CD4-positive, alpha-beta T cell treated with Interferon alpha-2 for 1 hour (primary cell): ENCODE results near the gene CIAPIN1.

Experiments used
- DNase-seq, 2 donors: peaks; one replicate each; pipeline ENCODE4 v3.0.0-alpha.2; 2020 to 2022

The CIAPIN1 gene

DNA sequence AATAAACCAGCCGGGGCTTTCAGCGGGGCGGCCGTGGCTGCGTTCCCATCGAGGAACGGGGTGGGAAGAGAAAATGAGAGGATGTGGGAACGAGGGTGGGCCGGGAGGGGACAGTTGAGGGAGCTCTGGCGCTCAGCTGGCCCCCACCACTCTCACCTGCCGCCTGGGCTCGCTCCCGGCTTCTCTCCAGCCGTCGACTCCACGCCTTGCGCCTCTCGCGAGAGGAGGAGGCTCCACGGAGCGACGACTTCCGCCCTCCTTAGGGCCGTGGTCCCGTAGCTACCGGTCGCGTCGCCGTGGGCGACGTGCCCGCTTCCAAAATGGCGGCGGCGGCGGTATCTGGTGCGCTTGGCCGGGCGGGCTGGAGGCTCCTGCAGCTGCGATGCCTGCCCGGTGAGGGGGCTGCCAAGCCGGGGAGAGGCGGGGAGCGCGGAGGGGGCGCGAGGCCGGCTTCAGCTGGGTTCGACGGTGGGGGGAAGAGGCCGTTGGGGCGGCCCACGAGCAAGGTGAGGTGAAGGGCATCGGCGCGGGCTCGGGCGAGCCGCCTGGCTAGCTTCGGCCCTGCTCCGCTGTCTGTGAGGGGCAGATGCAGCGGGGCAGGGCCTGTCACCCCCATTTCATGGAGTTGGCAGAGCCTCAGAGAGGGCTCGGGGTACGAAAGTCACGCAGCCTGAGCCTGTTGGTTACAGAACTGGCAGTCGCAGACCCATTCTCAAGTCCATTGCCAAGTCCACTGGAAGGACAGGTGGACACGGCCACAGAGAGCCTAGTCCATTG lies at the start of gene CIAPIN1, which contains the start of gene COQ9:
TSS of gene CIAPIN1 (minus strand) at position 200 of the 777 bp plus-strand sequence. CDS start 6,457 bp downstream, outside the sequence.
TSS of gene COQ9 (plus strand) at position 294 of the 777 bp plus-strand sequence. CDS start at position 321, 27 bp downstream.
- DNase-seq = peak; percentile 93 to 94

DNA sequence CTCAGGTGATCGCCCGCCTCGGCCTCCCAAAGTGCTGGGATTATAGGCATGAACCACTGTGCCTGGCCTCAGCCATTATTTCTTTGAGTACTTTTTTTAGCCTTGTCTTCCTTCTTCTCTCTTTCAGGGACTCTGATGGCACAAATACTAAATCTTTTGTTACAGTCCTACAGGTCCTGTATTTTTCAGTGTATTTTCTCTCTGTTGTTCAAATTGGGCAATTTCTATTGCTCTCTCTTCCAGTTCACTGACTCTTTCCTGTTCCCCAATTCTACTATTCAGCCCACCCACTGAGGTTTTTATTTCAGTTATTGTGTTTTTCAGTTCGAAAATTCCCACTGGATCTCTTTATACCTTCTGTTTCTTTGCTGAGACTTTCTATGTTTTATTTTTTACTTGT lies 46.6 kb upstream of the CIAPIN1 start:
- no peak for DNase-seq

GRCh38 chr16:57489229-57489628 lies 42.0 kb upstream of the CIAPIN1 start:
- DNase-seq = no peak

- DNase-seq = no peak
Observed at GRCh38 chr16:57486858-57487834, 40.0 kb upstream of the CIAPIN1 start.

DNA sequence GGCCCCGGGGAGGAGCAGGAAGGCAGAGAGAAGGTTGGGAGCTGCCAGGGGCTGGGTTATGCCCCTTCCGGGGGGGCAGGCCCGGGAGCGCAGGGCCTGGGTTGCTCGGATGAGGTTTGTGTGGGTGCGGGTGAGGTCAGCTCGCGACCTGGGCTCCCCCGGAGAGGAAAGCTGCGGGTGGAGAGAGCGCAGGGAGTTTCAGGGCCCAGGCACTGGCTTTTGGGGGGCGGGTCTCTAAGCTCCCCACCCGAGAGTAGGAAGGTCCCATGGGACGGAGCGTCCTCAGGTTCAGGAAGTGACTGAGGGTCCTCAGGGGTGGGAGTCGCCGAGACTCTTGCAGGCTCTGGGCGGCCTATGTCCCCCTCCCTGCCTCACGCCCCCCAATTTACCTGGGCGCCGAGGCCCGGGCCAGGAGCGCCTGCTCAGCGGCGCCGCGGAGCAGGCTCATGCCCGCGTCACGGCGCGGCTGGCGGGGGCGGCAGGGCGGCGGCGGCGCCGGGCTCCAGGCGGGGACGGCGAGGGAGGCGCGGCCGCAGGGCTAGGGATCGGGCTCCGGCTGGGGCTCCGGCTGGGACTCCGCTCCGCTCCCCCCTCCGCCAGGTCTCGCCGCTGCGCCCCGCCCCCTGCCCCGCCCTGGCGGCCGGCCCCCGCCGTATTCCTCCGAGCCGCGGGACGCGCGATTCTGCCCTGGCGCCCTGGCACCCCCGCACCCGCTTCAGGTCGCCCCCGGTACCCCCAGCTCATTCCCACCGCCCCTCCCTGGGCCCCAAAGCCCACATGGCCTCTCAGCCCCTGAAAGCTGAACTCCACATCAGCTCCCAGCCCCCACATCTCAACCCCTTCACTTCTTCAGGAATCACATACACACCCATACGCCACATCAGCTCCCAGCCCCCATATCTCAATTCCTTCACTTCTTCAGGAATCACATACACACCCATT lies 39.0 kb upstream of the CIAPIN1 start, which contains the start of gene DOK4:
TSS of gene DOK4 (minus strand) at position 578 of the 942 bp plus-strand sequence. CDS start 6,986 bp downstream, outside the sequence.
- peak; percentile 70 to 84 for DNase-seq

- DNase-seq = no peak
Observed at GRCh38 chr16:57485091-57485915, 38.1 kb upstream of the CIAPIN1 start.

GRCh38 chr16:57484515-57485005 lies 37.4 kb upstream of the CIAPIN1 start:
- DNase-seq = no peak

DNA sequence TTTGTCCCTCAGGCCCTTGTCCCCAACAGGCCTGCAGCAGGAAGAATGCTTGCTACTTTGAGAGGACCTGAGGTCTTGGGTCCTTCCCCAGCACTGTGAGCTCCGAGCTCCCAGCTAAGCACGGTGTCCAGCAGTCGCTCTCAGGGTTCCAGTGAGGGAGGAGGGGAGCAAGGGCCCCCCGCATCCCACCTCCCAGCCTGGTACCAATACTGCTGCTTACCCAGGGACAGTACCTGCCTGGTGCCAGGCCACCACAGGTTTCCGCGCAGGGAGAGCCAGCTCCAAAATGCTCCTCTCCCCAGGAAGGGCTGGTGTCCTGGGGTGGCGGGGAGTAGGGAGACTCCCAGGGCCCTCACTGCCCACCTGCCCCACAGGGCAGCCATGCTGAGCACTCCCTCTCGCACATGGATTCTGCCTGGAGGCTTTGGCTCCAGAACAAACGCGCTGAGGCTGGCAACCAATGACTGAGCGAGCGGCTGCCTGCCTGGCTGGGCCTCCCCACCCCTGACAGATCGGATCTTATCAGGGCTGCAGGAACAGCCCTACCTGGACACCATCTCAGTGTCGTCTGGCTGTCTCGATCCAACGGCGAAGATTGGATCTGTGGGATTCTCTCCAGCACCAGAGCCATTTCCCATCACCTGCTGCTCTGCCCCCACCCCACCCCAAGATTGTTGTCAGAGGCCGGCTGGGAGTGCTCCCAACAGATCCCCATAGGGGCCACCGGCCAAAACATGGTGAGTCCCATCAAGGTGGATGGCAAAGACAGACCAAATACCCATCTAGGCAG lies 36.7 kb upstream of the CIAPIN1 start:
- no peak for DNase-seq

DNA sequence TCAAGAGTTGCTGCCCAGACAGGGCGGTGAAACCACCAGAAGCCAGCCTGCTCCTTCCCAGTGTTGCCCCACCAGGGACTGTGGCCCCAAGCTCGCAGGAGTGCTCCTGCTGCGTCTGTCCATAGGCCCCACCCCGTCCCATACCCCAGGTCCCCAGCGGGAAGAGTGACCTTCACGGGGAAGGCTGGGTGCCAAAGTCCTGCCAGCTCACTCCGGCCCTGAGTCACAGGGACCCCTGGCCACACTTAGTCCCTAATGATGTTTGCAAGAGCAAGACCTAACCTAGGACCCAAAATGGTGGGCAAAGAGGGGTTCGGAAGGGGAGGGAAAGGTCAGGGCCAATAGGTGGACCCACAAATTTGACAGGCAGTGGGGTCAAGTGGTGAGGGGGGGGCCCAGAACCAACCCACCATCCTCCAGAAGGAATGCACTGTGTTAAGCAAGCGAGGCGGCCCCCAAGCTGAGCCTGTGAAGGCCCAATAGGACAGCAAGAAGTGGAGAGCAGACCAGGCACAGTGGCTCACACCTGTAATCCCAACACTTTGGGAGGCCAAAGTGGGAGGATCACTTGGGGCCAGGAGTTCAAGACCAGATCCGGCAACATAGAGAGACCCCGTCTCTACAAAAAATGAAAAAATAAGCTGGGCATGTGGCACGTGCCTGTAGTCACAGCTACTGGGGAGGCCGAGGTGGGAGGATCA lies 35.8 kb upstream of the CIAPIN1 start:
- DNase-seq = no peak

GRCh38 chr16:57481421-57481820 lies 34.2 kb upstream of the CIAPIN1 start:
- no peak for DNase-seq

- no peak for DNase-seq
Observed at GRCh38 chr16:57480754-57481230, 33.6 kb upstream of the CIAPIN1 start.

GRCh38 chr16:57479976-57480753 lies 33.0 kb upstream of the CIAPIN1 start:
- no peak for DNase-seq

- DNase-seq = no peak
Observed at GRCh38 chr16:57479205-57479975, 32.2 kb upstream of the CIAPIN1 start.

- no peak for DNase-seq
Observed at GRCh38 chr16:57478396-57479204, 31.4 kb upstream of the CIAPIN1 start.

GRCh38 chr16:57477531-57478202 lies 30.5 kb upstream of the CIAPIN1 start:
- no peak for DNase-seq
